ENCODE results near the gene GFPT2.

DNA sequence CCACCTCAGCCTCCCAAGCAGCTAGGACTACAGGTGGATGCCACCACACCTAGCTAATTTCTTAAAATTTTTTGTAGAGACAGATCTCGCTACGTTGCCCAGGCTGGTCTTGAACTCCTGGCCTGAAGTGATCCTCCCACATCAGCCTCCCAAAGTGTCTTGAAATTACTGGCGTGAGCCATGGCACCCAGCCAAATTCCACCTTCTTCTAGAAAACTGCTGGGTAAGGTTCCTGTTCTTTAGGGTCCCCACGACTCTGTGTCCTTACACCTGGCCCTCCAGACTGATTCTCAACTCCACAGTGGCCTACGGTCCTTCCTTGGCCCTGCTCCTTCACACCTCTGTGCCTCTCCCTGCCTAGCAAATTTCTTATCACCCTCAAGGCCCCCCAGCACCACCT is 63.2 kb downstream of the GFPT2 start:
- TF ChIP-seq POLR2AphosphoS5 (IDR thresholded peaks at IDR 0.05; ENCODE audit: borderline replicate concordance, low read depth, low read length) = no peak
- TF ChIP-seq FOXP2 (optimal IDR thresholded peaks at IDR 0.05; ENCODE audit: control extremely low read depth, extremely low read length, insufficient read depth) = no peak
- TF ChIP-seq EZH2 (IDR thresholded peaks at IDR 0.05) = no peak

Measured in SK-N-MC (cell line).